Stimulated activated CD8-positive, alpha-beta memory T cell treated with anti-CD3 and anti-CD28 coated beads, Interleukin-4, amount 100 ng/mL, for 4 hours (primary cell): Measurements from ENCODE around the gene OLFML1.

ENCODE experiments used
- DNase-seq, 2 donors: peaks; one replicate each; pipeline ENCODE4 v3.0.0-alpha.2; 2020; ENCODE audit warnings: low read depth in 2 of 2, low spot score in 1 of 2

OLFML1 gene

GRCh38 chr11:7531011-7531410 lies 45.7 kb downstream of the OLFML1 start:
- DNase-seq, result no peak

- no peak for DNase-seq
Measured at GRCh38 chr11:7532405-7533145, 47.3 kb downstream of the OLFML1 start.

GRCh38 chr11:7533199-7534041 lies 48.1 kb downstream of the OLFML1 start:
- DNase-seq, result no peak

- DNase-seq, result no peak
Measured at GRCh38 chr11:7534042-7534378, 48.7 kb downstream of the OLFML1 start.

GRCh38 chr11:7536100-7536499 lies 50.8 kb downstream of the OLFML1 start:
- DNase-seq, result no peak

GRCh38 chr11:7537265-7537664 lies 52.0 kb downstream of the OLFML1 start:
- DNase-seq, result no peak

GRCh38 chr11:7538031-7538430 lies 52.7 kb downstream of the OLFML1 start:
- DNase-seq, result no peak

GRCh38 chr11:7538466-7539454 lies 53.5 kb downstream of the OLFML1 start:
- DNase-seq, result no peak

- no peak for DNase-seq
Measured at GRCh38 chr11:7540830-7541555, 55.7 kb downstream of the OLFML1 start.

- no peak for DNase-seq
Measured at GRCh38 chr11:7543302-7543701, 58.0 kb downstream of the OLFML1 start.

- DNase-seq, result no peak
Measured at GRCh38 chr11:7544021-7544420, 58.7 kb downstream of the OLFML1 start.

GRCh38 chr11:7545611-7546010 lies 60.3 kb downstream of the OLFML1 start:
- DNase-seq, result no peak

GRCh38 chr11:7546324-7546791 lies 61.1 kb downstream of the OLFML1 start:
- DNase-seq, result no peak

- no peak for DNase-seq
Measured at GRCh38 chr11:7547687-7548086, 62.4 kb downstream of the OLFML1 start.

GRCh38 chr11:7548659-7549274 lies 63.5 kb downstream of the OLFML1 start:
- no peak for DNase-seq

GRCh38 chr11:7549681-7550080 lies 64.4 kb downstream of the OLFML1 start:
- no peak for DNase-seq

GRCh38 chr11:7551571-7551970 lies 66.3 kb downstream of the OLFML1 start:
- no peak for DNase-seq

- no peak for DNase-seq
Measured at GRCh38 chr11:7552666-7553065, 67.4 kb downstream of the OLFML1 start.

- DNase-seq, result no peak
Measured at GRCh38 chr11:7555052-7555699, 69.9 kb downstream of the OLFML1 start.

GRCh38 chr11:7558046-7558445 lies 72.7 kb downstream of the OLFML1 start:
- no peak for DNase-seq
